GM19452 (cell line): ENCODE data around the gene RETREG3.

Experiments
- ATAC-seq: cut with Tn5 transposase; IDR thresholded peaks from one replicate; pipeline ENCODE4 v1.9.1; 2021; ENCODE audit not compliant: unreplicated experiment

RETREG3 gene

GRCh38 chr17:42535155-42536047 is 73.8 kb downstream of the RETREG3 start:
- no peak for ATAC-seq

GRCh38 chr17:42531455-42532354 is 77.5 kb downstream of the RETREG3 start:
- no peak for ATAC-seq

GRCh38 chr17:42530952-42531454 is 78.2 kb downstream of the RETREG3 start:
- no peak for ATAC-seq
